MM.1S (cell line): ENCODE data around the gene COG8.

Experiments
- DNase-seq: peaks from one replicate; pipeline ENCODE4 v3.0.0-alpha.2; 2015
- H2AFZ ChIP-seq: fragments of 300-600 bp; sonication (generic); 2 replicates; pipeline ENCODE4 v1.6.0; 2016; ENCODE audit warnings: antibody characterized with exemption, low read length
- H3F3A ChIP-seq: fragments of 300-600 bp; sonication (generic); 2 replicates; pipeline ENCODE4 v1.6.1; 2016; ENCODE audit warnings: mild to moderate bottlenecking, antibody characterized with exemption, low read length, moderate library complexity, mixed read lengths; ENCODE audit not compliant: insufficient read depth
- H3K27ac ChIP-seq: fragments of 300-600 bp; sonication (generic); 2 replicates; pipeline ENCODE4 v1.5.1; 2016; ENCODE audit warnings: mild to moderate bottlenecking, low read length
- H3K27me3 ChIP-seq: fragments of 300-600 bp; sonication (generic); replicated peaks from 2 replicates; pipeline ENCODE4 v1.6.0; 2016; ENCODE audit warnings: low read length; ENCODE audit not compliant: insufficient read depth
- H3K36me3 ChIP-seq: fragments of 300-600 bp; sonication (generic); replicated peaks from 2 replicates; pipeline ENCODE4 v1.6.1; 2016; ENCODE audit warnings: mild to moderate bottlenecking, low read length, mixed read lengths; ENCODE audit not compliant: insufficient read depth
- H3K4me1 ChIP-seq: fragments of 300-600 bp; sonication (generic); 2 replicates; pipeline ENCODE4 v1.6.1; 2016; ENCODE audit warnings: low read length, mixed read lengths
- H3K4me2 ChIP-seq: fragments of 300-600 bp; sonication (generic); 2 replicates; pipeline ENCODE4 v1.6.0; 2016; ENCODE audit warnings: low read depth, low read length
- H3K4me3 ChIP-seq: fragments of 300-600 bp; sonication (generic); 2 replicates; pipeline ENCODE4 v1.5.1; 2016; ENCODE audit warnings: low read length, mixed read lengths
- H3K79me2 ChIP-seq: fragments of 300-600 bp; sonication (generic); 2 replicates; pipeline ENCODE4 v1.6.1; 2016; ENCODE audit warnings: mixed run types, low read length, mixed read lengths
- H3K9ac ChIP-seq: fragments of 300-600 bp; sonication (generic); 2 replicates; pipeline ENCODE4 v1.6.1; 2016; ENCODE audit warnings: low read length, mixed read lengths
- H3K9me2 ChIP-seq: fragments of 300-600 bp; sonication (generic); replicated peaks from 2 replicates; pipeline ENCODE4 v1.6.1; 2016; ENCODE audit warnings: mild to moderate bottlenecking, low read length, mixed read lengths; ENCODE audit not compliant: insufficient read depth
- H3K9me3 ChIP-seq: fragments of 300-600 bp; sonication (generic); replicated peaks from 2 replicates; pipeline ENCODE4 v1.6.1; 2016; ENCODE audit warnings: mild to moderate bottlenecking, low read length, mixed read lengths; ENCODE audit not compliant: insufficient read depth
- H4K20me1 ChIP-seq: fragments of 300-600 bp; sonication (generic); 2 replicates; pipeline ENCODE4 v1.6.1; 2016; ENCODE audit warnings: mild to moderate bottlenecking, low read length, moderate library complexity, mixed read lengths; ENCODE audit not compliant: insufficient read depth
- CTCF ChIP-seq: fragments of 300-600 bp; sonication (generic); IDR thresholded peaks from 2 replicates; pipeline ENCODE4 v1.5.1; 2016; ENCODE audit warnings: antibody characterized with exemption, low read length, mixed read lengths
- EZH2 ChIP-seq: fragments of 300-600 bp; sonication (generic); optimal IDR thresholded peaks from 2 replicates; pipeline ENCODE3; 2017; ENCODE audit warnings: low read depth, mild to moderate bottlenecking, antibody characterized with exemption, low read length, mixed read lengths
- EZH2phosphoT487 ChIP-seq: fragments of 300-600 bp; sonication (generic); IDR thresholded peaks from 2 replicates; pipeline ENCODE4 v1.6.1; 2018; ENCODE audit warnings: antibody characterized with exemption, low read length

Gene COG8

DNA sequence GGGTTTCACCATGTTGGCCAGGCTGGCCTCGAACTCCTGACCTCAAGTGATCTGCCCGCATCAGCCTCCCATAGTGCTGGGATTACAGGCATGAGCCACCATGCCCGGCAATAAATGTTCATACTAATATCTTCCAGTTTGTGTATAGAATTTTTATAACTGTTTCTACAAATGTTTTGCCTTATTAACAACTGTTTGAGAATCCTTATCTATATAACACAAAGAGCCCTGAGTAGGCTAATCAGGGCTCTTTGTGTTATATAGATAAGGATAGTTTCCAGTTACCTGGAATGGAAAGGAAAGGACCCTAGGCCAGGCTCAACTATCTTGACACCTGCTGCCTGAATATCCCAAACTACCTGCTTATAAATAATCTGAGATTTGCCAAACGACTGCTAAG lies 29.5 kb upstream of the COG8 start:
- Histone ChIP-seq H3K9me2 (no peaks in the 10 kb centered on the region), H3K4me1 (no peaks in the 10 kb centered on the region), H3K79me2 (0 out of 2 replicates have a peak, but pooled peaks cover 2% of the 10 kb centered on the region), H4K20me1 (no peaks in the 10 kb centered on the region), H3K4me2 (no peak overlapping the region), H3K27me3 (no peaks in the 10 kb centered on the region), H2AFZ (no peak overlapping the region), H3F3A (no peaks in the 10 kb centered on the region), H3K36me3 (peaks cover 9% of the 10 kb centered on the region; the same call in 1 of the 2 replicates), H3K9me3 (no peaks in the 10 kb centered on the region), H3K4me3 (no peak overlapping the region), H3K9ac (no peak overlapping the region), H3K27ac (no peak overlapping the region)
- no peak for DNase-seq
- TF ChIP-seq CTCF (no peak), EZH2phosphoT487 (no peak), EZH2 (no peak)

DNA sequence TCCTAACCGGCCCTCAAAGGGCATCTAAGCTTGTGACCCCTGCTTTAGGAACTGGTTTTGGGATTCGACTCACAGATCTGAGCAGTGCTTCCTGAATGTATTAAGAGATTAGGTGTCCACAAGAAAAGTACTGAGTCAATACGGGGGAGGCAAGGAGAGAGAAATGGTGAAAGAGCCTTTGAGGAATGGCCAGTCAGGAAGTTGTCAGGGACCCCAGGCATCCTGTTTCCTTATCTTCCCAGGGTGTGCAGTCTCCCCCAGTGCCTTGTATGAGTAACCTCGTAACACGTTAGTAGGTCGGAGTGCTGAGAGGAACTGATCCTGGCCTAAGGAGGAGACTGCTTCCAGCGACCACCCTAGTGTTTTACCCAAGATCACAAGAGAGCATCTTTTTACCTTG lies 28.6 kb upstream of the COG8 start:
- TF ChIP-seq EZH2 (no peak), EZH2phosphoT487 (no peak)

DNA sequence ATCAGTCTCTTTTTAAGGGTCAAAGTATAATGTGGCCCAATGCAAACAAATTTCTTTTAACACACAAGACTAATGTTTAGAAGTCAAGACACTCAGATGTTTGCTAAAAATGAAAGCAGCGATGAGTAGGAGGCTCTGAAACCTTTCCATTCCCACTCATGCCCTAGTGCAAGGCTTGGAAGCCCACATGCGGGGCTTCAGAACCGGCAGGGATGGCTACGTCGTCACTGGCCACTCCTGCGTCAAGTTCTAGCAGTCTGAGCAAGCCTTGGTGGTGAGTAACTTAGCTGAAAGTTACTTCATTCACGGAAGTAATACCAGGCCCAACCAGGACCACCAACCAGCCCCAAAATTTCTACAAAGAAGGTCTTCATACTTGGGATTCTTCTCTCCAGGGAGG lies 27.1 kb upstream of the COG8 start:
- H3F3A ChIP-seq = no peaks in the 10 kb centered on the region
- TF ChIP-seq EZH2 (no peak), EZH2phosphoT487 (no peak), CTCF (no peak)
- no peak for DNase-seq
- no peak overlapping the region for H2AFZ ChIP-seq
- no peaks in the 10 kb centered on the region for H4K20me1 ChIP-seq
- no peak overlapping the region for H3K9ac ChIP-seq
- no peaks in the 10 kb centered on the region for H3K79me2 ChIP-seq
- H3K36me3 ChIP-seq = peaks cover 9% of the 10 kb centered on the region; the same call in 1 of the 2 replicates
- no peak overlapping the region for H3K4me3 ChIP-seq
- no peak overlapping the region for H3K27ac ChIP-seq
- H3K27me3 ChIP-seq = no peaks in the 10 kb centered on the region
- H3K9me3 ChIP-seq = no peaks in the 10 kb centered on the region
- H3K4me2 ChIP-seq = no peak overlapping the region
- H3K4me1 ChIP-seq = no peaks in the 10 kb centered on the region
- H3K9me2 ChIP-seq = no peaks in the 10 kb centered on the region

More for the DNA sequence above, 28.6 kb upstream of the COG8 start:
- no peaks in the 10 kb centered on the region for H3K27me3 ChIP-seq
- H3K4me2 ChIP-seq = no peak overlapping the region
- H3K9me3 ChIP-seq = no peaks in the 10 kb centered on the region
- H3K4me3 ChIP-seq = no peak overlapping the region
- no peak overlapping the region for H3K9ac ChIP-seq
- no peaks in the 10 kb centered on the region for H3K9me2 ChIP-seq
- 0 out of 2 replicates have a peak, but pooled peaks cover 2% of the 10 kb centered on the region for H3K79me2 ChIP-seq
- H3K4me1 ChIP-seq = no peaks in the 10 kb centered on the region
- H2AFZ ChIP-seq = no peak overlapping the region
- H3K27ac ChIP-seq = no peak overlapping the region
- H3K36me3 ChIP-seq = peaks cover 9% of the 10 kb centered on the region; the same call in 1 of the 2 replicates
- no peak for DNase-seq
- no peaks in the 10 kb centered on the region for H4K20me1 ChIP-seq
- H3F3A ChIP-seq = no peaks in the 10 kb centered on the region

DNA sequence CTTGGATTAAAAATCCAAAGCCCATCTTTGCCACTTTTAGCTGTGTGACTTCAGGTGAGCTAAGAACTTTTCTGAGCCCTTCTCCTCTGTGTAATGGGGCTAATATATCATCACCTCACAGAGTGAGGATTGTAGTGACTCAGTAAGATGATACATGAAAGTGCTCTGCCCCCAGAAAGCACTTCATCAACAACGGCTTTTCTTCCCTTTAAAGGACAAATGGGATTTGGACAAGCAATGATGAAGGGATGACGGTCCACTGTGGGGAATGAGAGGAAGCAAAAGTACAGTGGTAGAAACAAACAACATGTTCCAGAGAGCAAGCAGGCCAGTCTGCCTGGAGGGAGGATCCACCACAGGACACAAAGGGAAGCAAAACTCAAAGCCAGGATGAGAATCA lies 26.5 kb upstream of the COG8 start:
- H3K36me3 ChIP-seq = peaks cover 9% of the 10 kb centered on the region; the same call in 1 of the 2 replicates
- DNase-seq = no peak
- H3K79me2 ChIP-seq = no peaks in the 10 kb centered on the region
- H3K9me2 ChIP-seq = no peaks in the 10 kb centered on the region
- no peaks in the 10 kb centered on the region for H4K20me1 ChIP-seq
- no peaks in the 10 kb centered on the region for H3K9me3 ChIP-seq
- no peak overlapping the region for H3K4me3 ChIP-seq
- no peak overlapping the region for H3K9ac ChIP-seq
- H3K27me3 ChIP-seq = no peaks in the 10 kb centered on the region
- no peaks in the 10 kb centered on the region for H3F3A ChIP-seq
- no peak overlapping the region for H3K27ac ChIP-seq
- no peak overlapping the region for H3K4me2 ChIP-seq
- TF ChIP-seq EZH2phosphoT487 = no peak
- no peak for TF ChIP-seq EZH2
- no peak for TF ChIP-seq CTCF
- no peak overlapping the region for H2AFZ ChIP-seq
- H3K4me1 ChIP-seq = no peaks in the 10 kb centered on the region
